Measurements from ENCODE around the gene ZBED4.

GRCh38 chr22:49928185-49928495 lies 74.5 kb downstream of the ZBED4 start:
- TF ChIP-seq CTCF (IDR thresholded peaks at IDR 0.05; ENCODE audit: low read depth, low read length, poor library complexity, severe bottlenecking) (no peak), EZH2phosphoT487 (IDR thresholded peaks at IDR 0.05; ENCODE audit: borderline replicate concordance, low read length) (no peak)
